GM12864 (cell line): ENCODE results near the gene GTF3C5.
"Not testable (repeated sequence)": the region's sequence is repeated elsewhere in the genome, so short reads cannot be mapped to it uniquely, and the experiment has no call there.

ENCODE experiments used
- DNase-seq: peaks from one replicate; pipeline ENCODE4 v3.0.0-alpha.2; 2011; ENCODE audit warnings: low read depth
- H3K4me3 ChIP-seq: 2 replicates; pipeline ENCODE4 v1.5.1; 2011; ENCODE audit warnings: mild to moderate bottlenecking, low read depth, low read length, control low read depth
- TF ChIP-seq, protein P1 (sequence below): IDR thresholded peaks from 2 replicates; pipeline ENCODE4 v1.5.1; 2011; ENCODE audit warnings: low read depth, mild to moderate bottlenecking, moderate library complexity, low read length, control low read depth, inconsistent platforms; ENCODE audit errors: missing control alignments

The GTF3C5 gene

DNA sequence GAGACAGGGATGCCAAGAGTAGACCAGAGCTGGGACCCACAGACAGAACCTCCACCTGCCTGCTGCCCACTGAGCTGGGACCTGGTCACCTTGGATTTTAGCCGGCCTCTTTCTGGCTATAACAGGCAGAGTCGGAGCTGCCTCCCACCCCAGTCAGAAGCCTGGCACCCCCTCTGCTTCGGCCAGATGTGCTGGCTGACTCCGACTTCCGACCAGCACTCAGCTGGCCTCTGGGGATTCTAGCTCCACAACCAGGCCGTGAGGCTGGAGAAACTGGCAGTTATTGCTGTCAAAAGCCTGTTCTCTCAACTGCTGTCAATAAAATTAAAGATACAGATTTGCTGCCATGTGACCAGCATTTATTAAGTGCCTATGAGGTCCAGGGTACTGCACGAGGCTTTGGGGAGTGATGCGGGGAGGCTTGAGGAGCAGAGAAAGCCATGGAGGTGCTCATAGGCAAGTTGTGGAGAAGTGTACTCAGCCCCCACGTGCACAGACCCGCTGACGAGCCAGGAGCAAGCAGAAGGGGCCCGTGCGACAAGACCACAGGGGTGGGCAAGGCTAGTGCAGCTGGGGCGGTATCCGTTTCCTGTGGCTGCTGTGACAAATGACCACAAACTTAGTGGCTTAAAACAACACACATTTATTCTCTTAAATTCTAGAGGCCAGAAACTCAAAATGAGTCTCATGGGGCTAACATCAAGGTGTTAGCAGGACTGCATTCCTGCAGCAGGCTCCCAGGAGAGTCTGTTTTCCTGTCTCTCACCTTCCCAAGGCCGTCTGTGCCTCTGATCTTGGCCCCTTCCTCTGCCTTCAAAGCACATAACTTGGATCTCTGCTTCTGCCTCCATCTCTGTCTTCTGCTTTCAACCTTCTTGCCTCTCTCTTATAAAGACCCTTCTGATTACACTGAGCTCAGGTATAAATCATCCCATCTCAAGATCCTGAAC is 39.2 kb upstream of the GTF3C5 start:
- H3K4me3 ChIP-seq: no peak overlapping the region
- DNase-seq: no peak
- TF ChIP-seq, protein P1, sequence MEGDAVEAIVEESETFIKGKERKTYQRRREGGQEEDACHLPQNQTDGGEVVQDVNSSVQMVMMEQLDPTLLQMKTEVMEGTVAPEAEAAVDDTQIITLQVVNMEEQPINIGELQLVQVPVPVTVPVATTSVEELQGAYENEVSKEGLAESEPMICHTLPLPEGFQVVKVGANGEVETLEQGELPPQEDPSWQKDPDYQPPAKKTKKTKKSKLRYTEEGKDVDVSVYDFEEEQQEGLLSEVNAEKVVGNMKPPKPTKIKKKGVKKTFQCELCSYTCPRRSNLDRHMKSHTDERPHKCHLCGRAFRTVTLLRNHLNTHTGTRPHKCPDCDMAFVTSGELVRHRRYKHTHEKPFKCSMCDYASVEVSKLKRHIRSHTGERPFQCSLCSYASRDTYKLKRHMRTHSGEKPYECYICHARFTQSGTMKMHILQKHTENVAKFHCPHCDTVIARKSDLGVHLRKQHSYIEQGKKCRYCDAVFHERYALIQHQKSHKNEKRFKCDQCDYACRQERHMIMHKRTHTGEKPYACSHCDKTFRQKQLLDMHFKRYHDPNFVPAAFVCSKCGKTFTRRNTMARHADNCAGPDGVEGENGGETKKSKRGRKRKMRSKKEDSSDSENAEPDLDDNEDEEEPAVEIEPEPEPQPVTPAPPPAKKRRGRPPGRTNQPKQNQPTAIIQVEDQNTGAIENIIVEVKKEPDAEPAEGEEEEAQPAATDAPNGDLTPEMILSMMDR: no peak

DNA sequence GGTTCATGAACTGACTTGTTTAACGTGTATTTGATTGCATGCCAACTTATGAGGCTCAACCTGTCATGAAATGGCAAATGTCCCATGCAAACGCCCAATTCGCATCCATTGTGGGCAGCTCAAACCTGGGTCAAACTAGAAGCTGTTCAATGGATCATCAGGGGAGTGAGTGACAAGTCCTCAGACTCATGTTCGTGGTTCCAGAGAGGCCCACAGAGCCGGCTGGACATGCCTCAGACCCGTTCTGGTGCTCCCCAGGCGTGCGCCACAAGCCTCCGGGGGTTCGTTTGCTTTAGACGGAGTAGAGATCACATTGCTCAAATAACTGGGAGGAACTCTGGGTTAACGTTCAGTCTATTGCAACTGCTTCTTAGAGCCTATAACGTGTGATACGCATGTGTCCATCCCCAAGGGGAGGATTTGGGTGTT is 37.3 kb upstream of the GTF3C5 start:
- TF ChIP-seq, protein P1: no peak
- no peak overlapping the region for H3K4me3 ChIP-seq
- no peak for DNase-seq

DNA sequence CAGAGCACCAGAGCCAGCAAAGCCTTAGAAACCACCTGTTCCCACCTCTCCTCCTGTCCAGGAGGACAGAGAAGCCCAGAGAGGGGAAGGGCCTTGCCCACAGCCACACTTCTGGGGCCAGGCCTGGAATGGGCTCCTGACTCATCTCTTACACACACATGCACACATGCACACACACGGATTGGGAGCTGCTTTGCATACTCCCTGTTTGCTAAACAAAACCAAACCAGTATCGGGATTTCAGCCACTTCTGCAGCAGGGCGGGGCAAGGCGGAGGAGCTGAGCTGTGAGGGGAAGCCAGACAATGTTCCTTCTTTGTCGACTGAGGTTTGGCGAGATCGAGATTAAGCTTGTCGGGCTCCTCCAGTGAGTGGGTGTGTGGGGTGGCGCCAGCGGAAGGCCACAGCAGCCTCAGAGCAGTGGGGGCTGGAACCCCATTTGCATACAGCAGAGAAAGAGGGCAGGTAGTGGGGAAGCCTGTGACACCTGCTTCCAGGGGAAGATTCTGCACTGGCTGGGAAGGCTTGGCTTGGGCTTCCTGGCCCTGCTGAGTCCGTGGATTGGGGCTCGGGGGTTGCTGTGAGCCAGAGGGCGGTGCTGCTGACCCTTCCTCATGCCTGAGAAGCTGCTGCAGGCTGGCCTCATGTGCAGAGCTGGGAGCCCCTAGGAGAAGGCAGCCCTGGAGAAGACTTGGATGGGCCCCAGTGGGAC is 36.2 kb upstream of the GTF3C5 start:
- H3K4me3 ChIP-seq: no peak overlapping the region
- TF ChIP-seq, protein P1: no peak
- peak; percentile 21 for DNase-seq

DNA sequence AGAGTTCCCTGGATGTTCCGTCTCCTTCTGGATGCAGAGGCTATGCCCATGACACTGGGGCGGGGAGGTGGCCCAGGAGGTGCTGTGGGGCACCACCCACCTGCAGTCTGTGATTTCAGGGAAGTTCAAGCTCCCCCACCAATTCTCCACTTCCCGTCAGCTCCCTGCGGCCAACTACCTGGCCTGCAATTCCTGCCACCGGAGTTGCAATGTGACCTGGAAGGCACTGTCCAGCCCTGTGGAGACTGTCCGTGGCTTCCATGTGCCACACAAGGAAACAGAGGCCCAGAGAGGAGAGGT is 35.7 kb upstream of the GTF3C5 start:
- DNase-seq: no peak
- TF ChIP-seq, protein P1: no peak

DNA sequence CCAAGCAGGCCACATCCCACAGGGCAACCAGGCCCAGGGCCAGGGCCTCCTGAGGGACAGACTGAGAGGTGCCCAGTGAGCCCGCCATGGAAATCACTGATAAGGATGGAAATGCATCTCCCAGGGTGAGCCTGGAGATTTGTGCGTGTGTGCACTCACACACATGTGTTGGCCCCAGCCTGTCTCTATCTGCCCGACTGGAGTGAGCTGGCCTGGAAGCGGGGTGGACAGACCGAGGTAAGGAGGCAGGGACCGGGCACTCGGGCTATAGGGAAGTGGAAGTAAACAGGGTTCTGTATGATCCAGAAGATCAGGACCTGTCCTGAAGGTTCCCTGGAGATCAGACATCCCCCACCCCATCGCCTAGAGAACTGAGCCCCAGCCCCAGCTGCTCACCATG is 34.9 kb upstream of the GTF3C5 start:
- no peak overlapping the region for H3K4me3 ChIP-seq
- TF ChIP-seq, protein P1: no peak
- no peak for DNase-seq

More for the DNA sequence above, 35.7 kb upstream of the GTF3C5 start:
- no peak overlapping the region for H3K4me3 ChIP-seq

DNA sequence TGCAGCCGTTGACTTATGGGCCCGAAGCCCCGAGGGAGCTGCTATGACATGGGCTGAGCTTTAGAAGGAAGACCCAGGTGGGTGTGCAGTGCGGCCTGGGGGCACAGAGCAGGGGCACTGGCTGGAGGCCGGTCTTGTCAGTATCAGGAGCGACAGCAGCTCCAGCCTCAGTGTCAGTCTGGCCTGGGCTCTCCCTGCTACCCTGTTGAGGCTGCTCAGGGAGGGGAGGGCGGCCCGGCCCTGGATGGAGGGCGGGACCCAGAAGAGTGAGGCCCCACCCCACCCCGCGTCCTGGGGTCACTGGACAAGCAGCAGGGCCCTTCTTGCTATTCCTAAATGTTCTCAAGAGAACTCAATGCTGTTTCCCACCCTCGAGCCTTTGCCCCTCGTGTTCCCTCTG is 34.3 kb upstream of the GTF3C5 start:
- TF ChIP-seq, protein P1: no peak
- H3K4me3 ChIP-seq: no peak overlapping the region
- no peak for DNase-seq

DNA sequence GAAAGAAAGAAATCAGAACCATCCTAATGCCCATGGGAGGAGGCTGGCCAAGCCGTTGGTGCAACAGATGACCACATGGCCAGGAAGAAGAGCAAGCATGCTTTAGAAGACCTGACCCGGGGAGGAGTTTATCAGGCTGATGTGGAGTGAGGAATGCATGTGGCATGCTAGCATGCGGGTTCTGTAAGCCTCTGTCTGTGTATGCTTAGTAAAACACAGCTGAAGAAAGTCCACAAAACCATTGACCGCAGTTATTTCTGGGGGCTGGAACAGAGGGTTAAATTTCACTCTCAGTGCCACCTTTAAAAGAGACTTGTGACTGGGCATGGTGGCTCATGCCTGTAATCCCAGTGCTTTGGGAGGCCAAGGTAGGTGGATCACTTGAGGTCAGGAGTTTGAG is 33.2 kb upstream of the GTF3C5 start:
- DNase-seq: no peak
- TF ChIP-seq, protein P1: no peak
- no peak overlapping the region for H3K4me3 ChIP-seq

DNA sequence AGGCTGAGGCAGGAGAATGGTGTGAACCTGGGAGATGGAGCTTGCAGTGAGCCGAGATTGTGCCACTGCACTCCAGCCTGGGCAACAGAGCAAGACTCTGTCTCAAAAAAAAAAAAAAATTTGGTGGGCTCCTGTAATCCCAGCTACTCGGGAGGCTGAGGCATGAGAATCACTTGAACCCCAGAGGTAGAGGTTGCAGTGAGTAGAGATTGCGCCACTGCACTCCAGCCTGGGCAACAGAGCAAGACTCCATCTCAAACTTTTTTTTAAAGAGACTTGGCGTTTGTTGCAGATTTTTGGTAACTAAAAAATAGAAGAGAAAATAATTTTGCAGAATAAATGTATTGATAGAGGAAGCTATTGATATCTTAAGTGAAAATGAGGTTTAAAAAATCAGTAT is 32.6 kb upstream of the GTF3C5 start:
- not testable (repeated sequence) for H3K4me3 ChIP-seq, DNase-seq
